WTC11 (cell line): Measurements from ENCODE around the gene FREY1. TPM values are rescaled to one million over a fixed set of nuclear protein-coding genes. Genes with fewer than 3 reads are reported as not detected.
A peak's percentile ranks its signal among the peaks of the same experiment; 100 is the strongest.

ENCODE experiments used
- ATAC-seq: fragments of 200-7000 bp; cut with Tn5 transposase; 2 replicates; pipeline ENCODE4 v1.10.0; 2021; ENCODE audit warnings: mild to moderate bottlenecking, moderate library complexity
- CTCF ChIA-PET: fragments of 300-600 bp; sonication (Branson Sonifier 250); formaldehyde crosslinking; loops from one replicate; lab custom pipeline; 2021; ENCODE audit warnings: antibody characterized with exemption; lab: Charles Lee
- POLR2A ChIA-PET: fragments of 350-600 bp; sonication (Branson Sonifier 250); formaldehyde crosslinking; loops from one replicate; lab custom pipeline; 2021; ENCODE audit warnings: antibody characterized with exemption; lab: Charles Lee
- DNase-seq: peaks from one replicate; pipeline ENCODE4 v3.0.0; 2021; ENCODE audit warnings: low spot score
- H3K27ac Mint-ChIP-seq: 2 replicates; pipeline ENCODE4 v1.8.0; 2021; ENCODE audit warnings: mixed read lengths
- H3K27me3 Mint-ChIP-seq: 2 replicates; pipeline ENCODE4 v1.8.0; 2021; ENCODE audit warnings: low read depth, mild to moderate bottlenecking, moderate library complexity, mixed read lengths
- H3K36me3 Mint-ChIP-seq: 2 replicates; pipeline ENCODE4 v1.8.0; 2021; ENCODE audit warnings: mixed read lengths
- H3K4me1 Mint-ChIP-seq: 2 replicates; pipeline ENCODE4 v1.8.0; 2022; ENCODE audit warnings: mixed read lengths
- H3K4me3 Mint-ChIP-seq: 2 replicates; pipeline ENCODE4 v1.8.0; 2021; ENCODE audit warnings: mild to moderate bottlenecking, moderate library complexity, mixed read lengths
- H3K9me3 Mint-ChIP-seq: 2 replicates; pipeline ENCODE4 v1.8.0; 2021; ENCODE audit warnings: mixed read lengths
- ATF3 ChIP-seq: sonication (generic); formaldehyde crosslinking; conservative IDR thresholded peaks from 2 replicates; pipeline ENCODE4 v1.8.1; 2022; ENCODE audit warnings: mild to moderate bottlenecking, missing genetic modification reagents
- CBFB ChIP-seq: sonication (generic); formaldehyde crosslinking; IDR thresholded peaks from 2 replicates; pipeline ENCODE4 v1.8.1; 2022; ENCODE audit warnings: mild to moderate bottlenecking, low read depth, missing genetic modification reagents
- CREB1 ChIP-seq: sonication (generic); formaldehyde crosslinking; IDR thresholded peaks from 2 replicates; pipeline ENCODE4 v1.8.0; 2023; ENCODE audit warnings: mild to moderate bottlenecking, missing genetic modification reagents
- E2F5 ChIP-seq: sonication (generic); formaldehyde crosslinking; IDR thresholded peaks from 2 replicates; pipeline ENCODE4 v1.8.1; 2022; ENCODE audit warnings: mild to moderate bottlenecking, moderate library complexity, missing genetic modification reagents
- ESRRA ChIP-seq: sonication (generic); formaldehyde crosslinking; IDR thresholded peaks from 2 replicates; pipeline ENCODE4 v1.8.1; 2022; ENCODE audit warnings: mild to moderate bottlenecking, missing genetic modification reagents, borderline replicate concordance
- GABPB1 ChIP-seq: sonication (generic); formaldehyde crosslinking; IDR thresholded peaks from 2 replicates; pipeline ENCODE4 v1.8.1; 2023; ENCODE audit warnings: mild to moderate bottlenecking, missing genetic modification reagents
- HMGA2 ChIP-seq: fragments of 250-450 bp; sonication (Bioruptor Pico); IDR thresholded peaks from 2 replicates; pipeline ENCODE4 v1.4.0; 2021; ENCODE audit warnings: mild to moderate bottlenecking, moderate library complexity
- IRF2 ChIP-seq: sonication (generic); formaldehyde crosslinking; IDR thresholded peaks from 2 replicates; pipeline ENCODE4 v1.8.0; 2022; ENCODE audit warnings: low read depth, missing genetic modification reagents, borderline replicate concordance
- MAX ChIP-seq: sonication (generic); formaldehyde crosslinking; IDR thresholded peaks from 2 replicates; pipeline ENCODE4 v1.8.0; 2022; ENCODE audit warnings: mild to moderate bottlenecking, missing genetic modification reagents
- MLX ChIP-seq: sonication (generic); formaldehyde crosslinking; IDR thresholded peaks from 2 replicates; pipeline ENCODE4 v1.8.1; 2023; ENCODE audit warnings: mild to moderate bottlenecking, missing genetic modification reagents, moderate library complexity
- MYBL2 ChIP-seq: sonication (generic); formaldehyde crosslinking; IDR thresholded peaks from 2 replicates; pipeline ENCODE4 v1.8.1; 2023; ENCODE audit warnings: mild to moderate bottlenecking, moderate library complexity, missing genetic modification reagents
- NFYB ChIP-seq: sonication (generic); formaldehyde crosslinking; conservative IDR thresholded peaks from 2 replicates; pipeline ENCODE4 v1.8.0; 2022; ENCODE audit warnings: low read depth, missing genetic modification reagents
- NR2C2 ChIP-seq: sonication (generic); formaldehyde crosslinking; IDR thresholded peaks from 2 replicates; pipeline ENCODE4 v1.8.0; 2022; ENCODE audit warnings: mild to moderate bottlenecking, missing genetic modification reagents
- OVOL2 ChIP-seq: fragments of 250-450 bp; sonication (Bioruptor Pico); IDR thresholded peaks from 2 replicates; pipeline ENCODE4 v1.9.0; 2021; ENCODE audit warnings: mild to moderate bottlenecking, borderline replicate concordance
- RELA ChIP-seq: sonication (generic); formaldehyde crosslinking; IDR thresholded peaks from 2 replicates; pipeline ENCODE4 v1.8.1; 2022; ENCODE audit warnings: missing genetic modification reagents, mild to moderate bottlenecking, borderline replicate concordance
- RORB ChIP-seq: fragments of 250-450 bp; sonication (Bioruptor Pico); IDR thresholded peaks from 2 replicates; pipeline ENCODE4 v1.9.0; 2021; ENCODE audit warnings: mild to moderate bottlenecking
- SP1 ChIP-seq: sonication (generic); formaldehyde crosslinking; conservative IDR thresholded peaks from 2 replicates; pipeline ENCODE4 v1.8.1; 2022; ENCODE audit warnings: missing genetic modification reagents
- TEAD1 ChIP-seq: sonication (generic); formaldehyde crosslinking; IDR thresholded peaks from 2 replicates; pipeline ENCODE4 v1.8.0; 2022; ENCODE audit warnings: mild to moderate bottlenecking, missing genetic modification reagents
- TEAD4 ChIP-seq: sonication (generic); formaldehyde crosslinking; IDR thresholded peaks from 2 replicates; pipeline ENCODE4 v1.8.0; 2022; ENCODE audit warnings: mild to moderate bottlenecking, missing genetic modification reagents
- ZNF121 ChIP-seq: sonication (generic); formaldehyde crosslinking; IDR thresholded peaks from 2 replicates; pipeline ENCODE4 v1.8.0; 2023; ENCODE audit warnings: missing genetic modification reagents
- ZNF138 ChIP-seq: sonication (generic); formaldehyde crosslinking; conservative IDR thresholded peaks from 2 replicates; pipeline ENCODE4 v1.8.1; 2022; ENCODE audit warnings: mild to moderate bottlenecking, moderate library complexity, missing genetic modification reagents
- ZNF317 ChIP-seq: sonication (generic); formaldehyde crosslinking; IDR thresholded peaks from 2 replicates; pipeline ENCODE4 v1.8.1; 2023; ENCODE audit warnings: low read depth, mild to moderate bottlenecking, moderate library complexity, missing genetic modification reagents, borderline replicate concordance
- ZNF396 ChIP-seq: fragments of 250-450 bp; sonication (Bioruptor Pico); IDR thresholded peaks from 2 replicates; pipeline ENCODE4 v1.8.0; 2021; ENCODE audit warnings: mild to moderate bottlenecking, moderate library complexity, borderline replicate concordance
- ZNF425 ChIP-seq: fragments of 250-450 bp; sonication (Bioruptor Pico); conservative IDR thresholded peaks from 2 replicates; pipeline ENCODE4 v1.9.0; 2021; ENCODE audit warnings: mild to moderate bottlenecking
- total RNA-seq: library from RNA; stranded (reverse); gene quantifications from 3 replicates; pipeline ENCODE4 v1.2.3, GENCODE V29; 2021

FREY1 gene
- total RNA-seq, 1 experiment from 2014 or later = 2.1 TPM

- H3K9me3 Mint-ChIP-seq = no peaks in the 10 kb centered on the region
- H3K4me3 Mint-ChIP-seq = no peak overlapping the region
- POLR2A ChIA-PET = no interaction called here
- no peaks in the 10 kb centered on the region for H3K36me3 Mint-ChIP-seq
- ATAC-seq (no peak), DNase-seq (no peak)
- H3K4me1 Mint-ChIP-seq = peaks cover 17% of the 10 kb centered on the region
- no peak overlapping the region for H3K27ac Mint-ChIP-seq
- CTCF ChIA-PET = interaction anchor here (0.6 to 1.6 kb wide), 3 partner anchors 18 to 182 kb away, joined by 3 to 6 read pairs (median 4); no protein-coding TSS in a partner anchor
- no peak for TF ChIP-seq ZNF317
- TF ChIP-seq GABPB1 (CRISPR knock-in tag) = no peak
- TF ChIP-seq ATF3 = no peak
- no peak for TF ChIP-seq HMGA2 (CRISPR knock-in tag)
- TF ChIP-seq ZNF425 = no peak
- no peak for TF ChIP-seq RORB
- TF ChIP-seq MAX (CRISPR knock-in tag) = no peak
- no peak for TF ChIP-seq TEAD1 (CRISPR knock-in tag)
- TF ChIP-seq OVOL2 (CRISPR knock-in tag) = no peak
- no peaks in the 10 kb centered on the region for H3K27me3 Mint-ChIP-seq
These were observed 17.1 kb downstream of the FREY1 start for GRCh38 chr11:45889966-45890365.

GRCh38 chr11:45889555-45889954, 17.5 kb downstream of the FREY1 start:
- no peaks in the 10 kb centered on the region for H3K9me3 Mint-ChIP-seq
- H3K36me3 Mint-ChIP-seq = no peaks in the 10 kb centered on the region
- H3K27me3 Mint-ChIP-seq = peaks cover 4% of the 10 kb centered on the region; the same call in 1 of the 2 replicates
- CTCF ChIA-PET = interaction anchor here (0.6 kb wide), 1 partner anchor 182 kb away, joined by 3 read pairs; no protein-coding TSS in a partner anchor
- H3K4me1 Mint-ChIP-seq = peaks cover 15% of the 10 kb centered on the region
- POLR2A ChIA-PET = no interaction called here
- no peak for ATAC-seq
- peak overlapping the region; percentile 28; the same call in 1 of the 2 replicates for H3K27ac Mint-ChIP-seq
- no peak for TF ChIP-seq SP1 (CRISPR knock-in tag)
- no peak for TF ChIP-seq TEAD4
- no peak for TF ChIP-seq ESRRA
- TF ChIP-seq RELA = no peak
- TF ChIP-seq NR2C2 = no peak
- no peak for TF ChIP-seq ZNF396 (CRISPR knock-in tag)
- TF ChIP-seq MLX (CRISPR knock-in tag) = no peak
- no peak for TF ChIP-seq NFYB (CRISPR knock-in tag)
- TF ChIP-seq E2F5 = no peak
- TF ChIP-seq MYBL2 (CRISPR knock-in tag) = no peak
- TF ChIP-seq CREB1 (CRISPR knock-in tag) = no peak
- no peak for TF ChIP-seq CBFB (CRISPR knock-in tag)
- no peak for TF ChIP-seq OVOL2 (CRISPR knock-in tag)
- TF ChIP-seq ZNF138 (CRISPR knock-in tag) = no peak
- no peak for TF ChIP-seq IRF2 (CRISPR knock-in tag)
- no peak for TF ChIP-seq ZNF121 (CRISPR knock-in tag)
- TF ChIP-seq, all 79 proteins: peak for 0
- H3K4me3 Mint-ChIP-seq = no peak overlapping the region
- no peak for DNase-seq
